ENCODE results near the gene EIF2A. TPM values are rescaled to one million over a fixed set of nuclear protein-coding genes. Genes with fewer than 3 reads are reported as not detected.

The EIF2A gene
- total and polyA plus RNA-seq, 4 experiments from 2014 or later, result 49.3 to 95.3 (median 74.8) TPM

- CTCF ChIA-PET (ENCODE audit: partially characterized antibody), result no interaction called here
- Histone ChIP-seq H3K27me3 (ENCODE audit: insufficient read depth, low read length) (no peaks in the 10 kb centered on the region), H3K36me3 (ENCODE audit: insufficient read depth, low read length) (peaks cover 24% of the 10 kb centered on the region), H3K4me1 (ENCODE audit: insufficient read depth, low read length) (peaks cover 12% of the 10 kb centered on the region), H3K27ac (ENCODE audit: low read depth, low read length) (no peak overlapping the region), H3K4me3 (ENCODE audit: low read length in 2 of 2) (no peak overlapping the region), H3K9me3 (ENCODE audit: control insufficient read depth in 1 of 2, low read length in 2 of 2) (no peaks in the 10 kb centered on the region)
- peaks cover 37 to 65% of the 10 kb centered on the region in 2 donors for H3K36me3 Mint-ChIP-seq
- H3K27me3 Mint-ChIP-seq, result no peaks in the 10 kb centered on the region
- peak overlapping the region in 1 of 7 donors; percentile 61 for H3K27ac Mint-ChIP-seq
- peaks cover 11 to 22% (median 17%) of the 10 kb centered on the region in 4 donors for H3K4me1 Mint-ChIP-seq
- POLR2A ChIA-PET (ENCODE audit: partially characterized antibody), result no interaction called here
- no peak for DNase-seq
- no peaks in the 10 kb centered on the region for H3K9me3 Mint-ChIP-seq
- intact Hi-C loops (cut with micrococcal nuclease), result no loop called here
- H3K4me3 Mint-ChIP-seq, result no peak overlapping the region
Measured at GRCh38 chr3:150581174-150581573, 34.6 kb downstream of the EIF2A start.

DNA sequence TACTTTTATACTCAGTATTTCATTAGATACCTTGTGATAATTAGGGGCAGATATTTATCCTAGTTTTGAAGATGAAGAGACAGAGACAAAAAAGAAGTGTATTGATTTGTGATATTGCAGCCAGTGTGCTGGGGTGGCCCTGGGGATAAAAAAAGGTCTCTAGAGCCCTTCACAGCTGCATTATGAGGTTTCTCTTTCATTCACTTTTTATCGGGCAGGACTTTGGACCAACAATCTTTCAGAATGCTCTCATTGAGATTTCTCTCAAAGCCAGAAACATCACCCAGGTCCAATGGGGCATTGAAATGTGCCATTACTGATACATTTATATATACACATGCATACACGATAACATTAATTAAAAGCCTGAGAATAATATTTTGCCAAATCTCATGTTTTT is 36.0 kb downstream of the EIF2A start:
- intact Hi-C loops (cut with micrococcal nuclease), result no loop called here
- CTCF ChIA-PET (ENCODE audit: partially characterized antibody), result no interaction called here
- H3K4me3 ChIP-seq (ENCODE audit: low read length in 2 of 2), result no peak overlapping the region
- no peaks in the 10 kb centered on the region for H3K27me3 ChIP-seq (ENCODE audit: insufficient read depth, low read length)
- Mint-ChIP-seq H3K27ac (peak overlapping the region in 5 of 7 donors; percentile 22 to 89 (median 31)), H3K36me3 (peaks cover 26 to 56% of the 10 kb centered on the region in 2 donors), H3K9me3 (no peaks in the 10 kb centered on the region), H3K4me3 (peak overlapping the region in 2 of 8 donors; percentile 29 to 41), H3K27me3 (no peaks in the 10 kb centered on the region), H3K4me1 (peaks cover 3 to 8% (median 7%) of the 10 kb centered on the region in 4 donors)
- peaks cover 20% of the 10 kb centered on the region for H3K36me3 ChIP-seq (ENCODE audit: insufficient read depth, low read length)
- POLR2A ChIA-PET (ENCODE audit: partially characterized antibody), result interaction anchor here (1.6 kb wide), 1 partner anchor 181 kb away, joined by 3 read pairs; the partner anchor contains the start of gene SIAH2
- no peaks in the 10 kb centered on the region for H3K9me3 ChIP-seq (ENCODE audit: control insufficient read depth in 1 of 2, low read length in 2 of 2)
- peaks cover under 1% of the 10 kb centered on the region for H3K4me1 ChIP-seq (ENCODE audit: insufficient read depth, low read length)
- no peak overlapping the region for H3K27ac ChIP-seq (ENCODE audit: low read depth, low read length)
- DNase-seq, result no peak

DNA sequence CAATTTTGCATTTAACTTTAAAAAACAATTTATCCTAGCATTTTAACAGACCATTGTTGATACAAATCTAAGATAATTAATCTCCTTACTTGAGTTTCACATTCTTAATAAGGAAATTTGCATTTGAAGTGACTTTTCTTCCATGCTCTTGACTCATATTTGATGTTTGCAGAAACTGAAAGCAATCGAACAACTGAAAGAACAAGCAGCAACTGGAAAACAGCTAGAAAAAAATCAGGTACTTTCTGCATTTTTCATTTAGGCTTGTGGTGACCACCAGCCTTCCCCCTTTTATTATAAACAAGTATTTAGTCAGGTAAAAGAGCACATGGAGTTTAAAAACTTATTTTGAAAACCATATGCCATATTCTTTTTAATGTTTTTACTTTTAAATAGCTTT is 36.4 kb downstream of the EIF2A start:
- peaks cover 0 to 5% (median 4%) of the 10 kb centered on the region in 4 donors for H3K4me1 Mint-ChIP-seq
- ChIA-PET POLR2A (ENCODE audit: partially characterized antibody) (interaction anchor here (1.6 kb wide), 1 partner anchor 180 kb away, joined by 3 read pairs; the partner anchor contains the start of gene SIAH2), CTCF (ENCODE audit: partially characterized antibody) (no interaction called here)
- H3K4me1 ChIP-seq (ENCODE audit: insufficient read depth, low read length), result no peaks in the 10 kb centered on the region
- H3K27me3 ChIP-seq (ENCODE audit: insufficient read depth, low read length), result no peaks in the 10 kb centered on the region
- H3K9me3 ChIP-seq (ENCODE audit: control insufficient read depth in 1 of 2, low read length in 2 of 2), result no peaks in the 10 kb centered on the region
- H3K36me3 Mint-ChIP-seq, result peaks cover 22 to 52% of the 10 kb centered on the region in 2 donors
- H3K36me3 ChIP-seq (ENCODE audit: insufficient read depth, low read length), result peaks cover 20% of the 10 kb centered on the region
- H3K27ac Mint-ChIP-seq, result peak overlapping the region in 3 of 7 donors; percentile 13 to 75 (median 37)
- intact Hi-C loops (cut with micrococcal nuclease), result no loop called here
- H3K9me3 Mint-ChIP-seq, result no peaks in the 10 kb centered on the region
- no peak overlapping the region for H3K4me3 ChIP-seq (ENCODE audit: low read length in 2 of 2)
- no peak overlapping the region for H3K4me3 Mint-ChIP-seq
- no peaks in the 10 kb centered on the region for H3K27me3 Mint-ChIP-seq
- no peak for DNase-seq
- H3K27ac ChIP-seq (ENCODE audit: low read depth, low read length), result no peak overlapping the region

- ChIA-PET POLR2A (ENCODE audit: partially characterized antibody) (interaction anchor here (0.6 to 3.4 kb wide), 5 partner anchors 15 to 174 kb away, joined by 3 to 16 read pairs (median 3); partner anchors contain the start of gene SELENOT), CTCF (ENCODE audit: partially characterized antibody) (interaction anchor here (1.5 kb wide), 1 partner anchor 176 kb away, joined by 5 read pairs; no protein-coding TSS in a partner anchor)
Measured at GRCh38 chr3:150588027-150588830, 41.6 kb downstream of the EIF2A start.

GRCh38 chr3:150589759-150590158 is 43.2 kb downstream of the EIF2A start:
- peaks cover 7 to 15% of the 10 kb centered on the region in 2 donors for H3K36me3 Mint-ChIP-seq
- CTCF ChIA-PET (ENCODE audit: partially characterized antibody), result interaction anchor here (1.5 kb wide), 1 partner anchor 13 kb away, joined by 3 read pairs; no protein-coding TSS in a partner anchor
- H3K9me3 Mint-ChIP-seq, result no peaks in the 10 kb centered on the region
- peak overlapping the region in 4 of 7 donors; percentile 1 to 67 (median 49) for H3K27ac Mint-ChIP-seq
- H3K4me3 Mint-ChIP-seq, result no peak overlapping the region
- DNase-seq, result no peak
- H3K27me3 Mint-ChIP-seq, result peaks cover 0 to 1% of the 10 kb centered on the region in 2 donors
- Histone ChIP-seq H3K4me1 (ENCODE audit: insufficient read depth, low read length) (no peaks in the 10 kb centered on the region), H3K27ac (ENCODE audit: low read depth, low read length) (no peak overlapping the region), H3K9me3 (ENCODE audit: control insufficient read depth in 1 of 2, low read length in 2 of 2) (no peaks in the 10 kb centered on the region), H3K27me3 (ENCODE audit: insufficient read depth, low read length) (no peaks in the 10 kb centered on the region), H3K4me3 (ENCODE audit: low read length in 2 of 2) (no peak overlapping the region), H3K36me3 (ENCODE audit: insufficient read depth, low read length) (peaks cover 7% of the 10 kb centered on the region)
- intact Hi-C loops (cut with micrococcal nuclease), result no loop called here
- POLR2A ChIA-PET (ENCODE audit: partially characterized antibody), result interaction anchor here (0.7 to 3.4 kb wide), 2 partner anchors 13 to 94 kb away, joined by 4 to 16 read pairs; partner anchors contain the start of gene SELENOT
- peaks cover 6 to 15% (median 7%) of the 10 kb centered on the region in 4 donors for H3K4me1 Mint-ChIP-seq

More at GRCh38 chr3:150588027-150588830, 41.6 kb downstream of the EIF2A start:
- Mint-ChIP-seq H3K4me3 (no peak overlapping the region), H3K36me3 (peaks cover 7 to 25% of the 10 kb centered on the region in 2 donors), H3K27ac (peak overlapping the region in 5 of 7 donors; percentile 5 to 77 (median 32)), H3K27me3 (peaks cover 0 to 1% of the 10 kb centered on the region in 2 donors), H3K4me1 (peaks cover 6 to 15% (median 7%) of the 10 kb centered on the region in 4 donors), H3K9me3 (no peaks in the 10 kb centered on the region)
- Histone ChIP-seq H3K9me3 (ENCODE audit: control insufficient read depth in 1 of 2, low read length in 2 of 2) (no peaks in the 10 kb centered on the region), H3K27me3 (ENCODE audit: insufficient read depth, low read length) (no peaks in the 10 kb centered on the region), H3K27ac (ENCODE audit: low read depth, low read length) (no peak overlapping the region), H3K36me3 (ENCODE audit: insufficient read depth, low read length) (peaks cover 13% of the 10 kb centered on the region), H3K4me3 (ENCODE audit: low read length in 2 of 2) (no peak overlapping the region), H3K4me1 (ENCODE audit: insufficient read depth, low read length) (no peaks in the 10 kb centered on the region)
- intact Hi-C loops (cut with micrococcal nuclease), result no loop called here
- DNase-seq, result no peak

DNA sequence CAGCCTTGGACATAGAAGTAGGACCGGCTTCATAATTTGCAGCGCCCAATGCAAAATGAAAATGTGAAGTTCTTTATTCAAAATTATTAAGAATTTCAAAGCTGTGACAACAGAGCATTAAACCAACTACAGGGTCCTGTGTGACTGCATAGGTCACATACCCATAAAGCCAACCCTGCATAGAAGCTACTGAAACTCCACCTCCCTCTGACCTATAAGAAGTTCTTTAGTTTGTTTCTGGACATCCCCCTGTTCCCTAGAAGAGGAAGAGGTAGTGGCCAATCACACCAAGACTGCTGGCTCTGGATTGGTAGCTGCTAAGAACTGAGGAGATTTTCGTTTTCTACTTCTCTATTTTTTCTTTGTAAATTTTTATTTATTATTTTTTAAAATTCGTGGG is 47.6 kb downstream of the EIF2A start:
- CTCF ChIA-PET (ENCODE audit: partially characterized antibody), result interaction anchor here (1.2 kb wide), 1 partner anchor 9 kb away, joined by 4 read pairs; the partner anchor contains the start of gene SELENOT
- no peaks in the 10 kb centered on the region for H3K9me3 Mint-ChIP-seq
- Histone ChIP-seq H3K27me3 (ENCODE audit: insufficient read depth, low read length) (no peaks in the 10 kb centered on the region), H3K9me3 (ENCODE audit: control insufficient read depth in 1 of 2, low read length in 2 of 2) (no peaks in the 10 kb centered on the region), H3K4me3 (ENCODE audit: low read length in 2 of 2) (no peak overlapping the region), H3K36me3 (ENCODE audit: insufficient read depth, low read length) (no peaks in the 10 kb centered on the region), H3K27ac (ENCODE audit: low read depth, low read length) (no peak overlapping the region), H3K4me1 (ENCODE audit: insufficient read depth, low read length) (no peaks in the 10 kb centered on the region)
- intact Hi-C loops (cut with micrococcal nuclease), result no loop called here
- H3K4me1 Mint-ChIP-seq, result peaks cover 0 to 8% (median 6%) of the 10 kb centered on the region in 4 donors
- H3K4me3 Mint-ChIP-seq, result no peak overlapping the region
- no peaks in the 10 kb centered on the region for H3K36me3 Mint-ChIP-seq
- H3K27ac Mint-ChIP-seq, result no peak overlapping the region
- POLR2A ChIA-PET (ENCODE audit: partially characterized antibody), result interaction anchor here (0.7 to 2.2 kb wide), 3 partner anchors 9 to 35 kb away, joined by 3 to 11 read pairs (median 7); partner anchors contain the start of gene SELENOT
- peaks cover 0 to 1% of the 10 kb centered on the region in 2 donors for H3K27me3 Mint-ChIP-seq
- no peak for DNase-seq

DNA sequence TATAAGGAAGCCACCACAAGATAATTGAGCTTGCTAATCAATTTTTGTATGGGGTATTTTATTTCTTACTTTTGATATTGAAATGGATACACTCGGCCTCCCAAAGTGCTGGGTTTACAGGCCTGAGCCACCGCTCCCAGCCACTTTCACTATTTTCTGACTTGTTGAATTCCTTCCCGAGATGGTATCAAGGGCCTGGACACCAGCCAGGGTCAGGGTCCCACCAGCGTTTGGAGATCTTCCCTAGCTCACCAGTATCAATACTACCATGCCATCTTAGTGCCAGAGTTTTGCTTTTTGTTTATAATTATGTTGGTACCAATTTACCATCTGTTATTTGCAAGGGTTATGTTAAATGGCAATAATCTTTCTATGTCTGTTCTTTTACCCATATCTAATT is 51.1 kb downstream of the EIF2A start:
- Mint-ChIP-seq H3K4me3 (no peak overlapping the region), H3K9me3 (no peaks in the 10 kb centered on the region), H3K36me3 (peaks cover 1 to 5% of the 10 kb centered on the region in 2 donors), H3K4me1 (peaks cover 11 to 24% (median 22%) of the 10 kb centered on the region in 4 donors), H3K27ac (no peak overlapping the region), H3K27me3 (no peaks in the 10 kb centered on the region)
- ChIA-PET POLR2A (ENCODE audit: partially characterized antibody) (no interaction called here), CTCF (ENCODE audit: partially characterized antibody) (no interaction called here)
- DNase-seq, result no peak
- Histone ChIP-seq H3K27me3 (ENCODE audit: insufficient read depth, low read length) (no peaks in the 10 kb centered on the region), H3K4me3 (ENCODE audit: low read length in 2 of 2) (no peak overlapping the region), H3K9me3 (ENCODE audit: control insufficient read depth in 1 of 2, low read length in 2 of 2) (no peaks in the 10 kb centered on the region), H3K27ac (ENCODE audit: low read depth, low read length) (no peak overlapping the region), H3K4me1 (ENCODE audit: insufficient read depth, low read length) (peaks cover 6% of the 10 kb centered on the region), H3K36me3 (ENCODE audit: insufficient read depth, low read length) (no peaks in the 10 kb centered on the region)
- intact Hi-C loops (cut with micrococcal nuclease), result no loop called here

Measured in CD4-positive, alpha-beta memory T cell (primary cell).